H1 (cell line): ENCODE results near the gene EPHA7. TPM values are rescaled to one million over a fixed set of nuclear protein-coding genes. Genes with fewer than 3 reads are reported as not detected.

ENCODE experiments used
- CTCF ChIA-PET: fragments of 300-600 bp; sonication (Branson Sonifier 250); formaldehyde crosslinking; loops from one replicate; lab custom pipeline; 2021; ENCODE audit not compliant: partially characterized antibody; lab: Charles Lee
- POLR2A ChIA-PET: fragments of 300-600 bp; sonication (Branson Sonifier 250); formaldehyde crosslinking; loops from one replicate; lab custom pipeline; 2021; ENCODE audit warnings: inconsistent platforms; ENCODE audit not compliant: partially characterized antibody; lab: Charles Lee
- DNase-seq, 2 experiments: peaks; one replicate each; pipeline versions ENCODE4 v3.0.0 to v3.0.0-alpha.2; 2010 to 2022; ENCODE audit warnings: low spot score in 2 of 2, low read depth in 1 of 2, mixed read lengths in 1 of 2
- FAIRE-seq: peaks from 2 replicates; lab custom pipeline; 2011; peaks lifted over from hg19 to GRCh38; lab: Jason Lieb, UNC
- H2AFZ ChIP-seq: 2 replicates; pipeline ENCODE4 v1.8.1; 2012; ENCODE audit warnings: low read length, inconsistent platforms
- H2AK5ac ChIP-seq: 2 replicates; pipeline ENCODE4 v1.6.1; 2013; ENCODE audit warnings: low read depth, low read length
- H2BK120ac ChIP-seq: replicated peaks from 2 replicates; pipeline ENCODE3; 2013; ENCODE audit warnings: low read depth, low read length, inconsistent platforms
- H2BK12ac ChIP-seq: 2 replicates; pipeline ENCODE4 v1.6.1; 2013; ENCODE audit warnings: low read depth, low read length
- H2BK15ac ChIP-seq: 2 replicates; pipeline ENCODE4 v1.6.1; 2013; ENCODE audit warnings: low read length
- H2BK20ac ChIP-seq: 2 replicates; pipeline ENCODE4 v1.6.1; 2013; ENCODE audit warnings: low read length
- H2BK5ac ChIP-seq: 2 replicates; pipeline ENCODE4 v1.6.1; 2013; ENCODE audit warnings: low read depth, low read length
- H3K14ac ChIP-seq: 2 replicates; pipeline ENCODE4 v1.6.1; 2013; ENCODE audit warnings: inconsistent platforms; ENCODE audit not compliant: insufficient read length
- H3K18ac ChIP-seq: 2 replicates; pipeline ENCODE4 v1.6.1; 2013; ENCODE audit warnings: low read length; ENCODE audit errors: extremely low read depth
- H3K23ac ChIP-seq: 2 replicates; pipeline ENCODE4 v1.6.1; 2013; ENCODE audit warnings: inconsistent platforms; ENCODE audit not compliant: insufficient read length
- H3K23me2 ChIP-seq: 2 replicates; pipeline ENCODE4 v1.6.1; 2013; ENCODE audit warnings: low read depth, low read length
- H3K27ac ChIP-seq: 2 replicates; pipeline ENCODE4 v1.6.1; 2011; ENCODE audit warnings: low read depth, low read length, inconsistent platforms
- H3K27me3 ChIP-seq, 4 experiments: replicated peaks in 1 of 4; 1 replicate in 1 of 4; 2 replicates in 3 of 4; pipeline versions ENCODE4 v1.6.1 to v1.8.1; 2011 to 2013; ENCODE audit warnings: low read length in 3 of 4, mild to moderate bottlenecking in 3 of 4, inconsistent platforms in 2 of 4, mixed read lengths in 2 of 4, moderate library complexity in 1 of 4; ENCODE audit not compliant: control insufficient read depth in 3 of 4, insufficient read depth in 3 of 4; ENCODE audit errors: extremely low read depth in 1 of 4
- H3K36me3 ChIP-seq, 4 experiments: 2 replicates each; pipeline versions ENCODE4 v1.6.1 to v1.8.1; 2011 to 2013; ENCODE audit warnings: mild to moderate bottlenecking in 4 of 4, low read length in 3 of 4, moderate library complexity in 2 of 4, control low read depth in 1 of 4, inconsistent platforms in 1 of 4; ENCODE audit not compliant: insufficient read depth in 4 of 4, control insufficient read depth in 2 of 4
- H3K4ac ChIP-seq: replicated peaks from 2 replicates; pipeline ENCODE3; 2013; ENCODE audit warnings: low read length, low read depth, mixed read lengths, inconsistent platforms; ENCODE audit not compliant: insufficient read length
- H3K4me1 ChIP-seq, 4 experiments: replicated peaks in 1 of 4; 1 replicate in 1 of 4; 2 replicates in 3 of 4; pipeline versions ENCODE4 v1.6.1 to v1.8.1; 2011 to 2013; ENCODE audit warnings: low read length in 3 of 4, inconsistent platforms in 2 of 4, mixed read lengths in 1 of 4; ENCODE audit not compliant: insufficient read depth in 4 of 4, control insufficient read depth in 3 of 4
- H3K4me2 ChIP-seq, 2 experiments: 2 replicates each; pipeline versions ENCODE4 v1.6.1 to v1.8.1; 2011 to 2013; ENCODE audit warnings: low read depth in 2 of 2, low read length in 2 of 2, control low read depth in 1 of 2, inconsistent platforms in 1 of 2, mild to moderate bottlenecking in 1 of 2; ENCODE audit not compliant: insufficient read depth in 1 of 2
- H3K4me3 ChIP-seq, 4 experiments: fragments of 200-600, 300-600 bp in 1 of 4; sonication (generic), shearing (Covaris generic), sonication (Bioruptor Twin) in 1 of 4; 2 replicates each; pipeline versions ENCODE4 v1.5.1 to v1.8.1; 2011 to 2016; ENCODE audit warnings: low read length in 4 of 4, low read depth in 3 of 4, control low read depth in 2 of 4, inconsistent platforms in 2 of 4, mild to moderate bottlenecking in 2 of 4, mixed read lengths in 1 of 4, moderate library complexity in 1 of 4; ENCODE audit not compliant: insufficient read depth in 2 of 4; ENCODE audit errors: extremely low read depth in 1 of 4
- H3K56ac ChIP-seq: replicated peaks from 2 replicates; pipeline ENCODE3; 2013; ENCODE audit warnings: low read depth, mild to moderate bottlenecking, mixed read lengths, low read length, inconsistent platforms; ENCODE audit not compliant: insufficient read length
- H3K79me1 ChIP-seq: 2 replicates; pipeline ENCODE4 v1.6.1; 2013; ENCODE audit warnings: low read depth, low read length, control low read depth
- H3K79me2 ChIP-seq, 2 experiments: 2 replicates each; pipeline versions ENCODE4 v1.6.1 to v1.8.1; 2012 to 2013; ENCODE audit warnings: low read length in 2 of 2, mild to moderate bottlenecking in 2 of 2, inconsistent platforms in 1 of 2; ENCODE audit not compliant: insufficient read depth in 2 of 2, control insufficient read depth in 1 of 2
- H3K9ac ChIP-seq, 4 experiments: replicated peaks in 1 of 4; 1 replicate in 1 of 4; 2 replicates in 3 of 4; pipeline versions ENCODE4 v1.6.1 to v1.8.1; 2011 to 2013; ENCODE audit warnings: low read depth in 3 of 4, low read length in 3 of 4, control low read depth in 2 of 4, mild to moderate bottlenecking in 2 of 4, moderate library complexity in 2 of 4, inconsistent platforms in 1 of 4; ENCODE audit errors: extremely low read depth in 1 of 4
- H3K9me3 ChIP-seq, 2 experiments: 2 replicates each; pipeline versions ENCODE4 v1.6.1 to v1.8.1; 2012 to 2013; ENCODE audit warnings: mild to moderate bottlenecking in 2 of 2, moderate library complexity in 2 of 2, control low read depth in 1 of 2, inconsistent platforms in 1 of 2, low read depth in 1 of 2, low read length in 1 of 2, mixed read lengths in 1 of 2; ENCODE audit not compliant: insufficient read depth in 2 of 2
- H4K20me1 ChIP-seq, 2 experiments: replicated peaks in 1 of 2; 2 replicates each; pipeline versions ENCODE3 to v1.8.1; 2011 to 2013; ENCODE audit warnings: inconsistent platforms in 2 of 2, low read length in 2 of 2, mild to moderate bottlenecking in 1 of 2; ENCODE audit not compliant: insufficient read depth in 2 of 2, control insufficient read depth in 1 of 2
- H4K5ac ChIP-seq: 2 replicates; pipeline ENCODE4 v1.6.1; 2013; ENCODE audit warnings: low read length, low read depth, mixed read lengths, inconsistent platforms; ENCODE audit not compliant: insufficient read length
- H4K8ac ChIP-seq: 2 replicates; pipeline ENCODE4 v1.8.0; 2013; ENCODE audit warnings: mild to moderate bottlenecking, moderate library complexity, low read length, inconsistent platforms; ENCODE audit not compliant: insufficient read depth; ENCODE audit errors: extremely low read depth
- H4K91ac ChIP-seq: replicated peaks from 2 replicates; pipeline ENCODE3; 2013; ENCODE audit warnings: low read length, mixed read lengths, inconsistent platforms; ENCODE audit not compliant: insufficient read length
- ASH2L ChIP-seq: fragments of 200-600, 300-600 bp; sonication (generic); IDR thresholded peaks from one replicate; pipeline ENCODE4 v1.7.1; 2017; ENCODE audit warnings: low read length
- SP1 ChIP-seq: IDR thresholded peaks from 2 replicates; pipeline ENCODE4 v1.6.1; 2011; ENCODE audit warnings: low read depth, low read length
- SUZ12 ChIP-seq: fragments of 200-600 bp; sonication (generic); IDR thresholded peaks from 2 replicates; pipeline ENCODE4 v1.6.1; 2012; ENCODE audit warnings: mild to moderate bottlenecking, inconsistent platforms, low read length, moderate library complexity, mixed read lengths
- polyA plus RNA-seq, 7 experiments: library from polyadenylated mRNA; depleted of rRNA in 3 of 7; stranded (reverse) in 5 of 7; unstranded in 2 of 7; fragments of >200 nt in 5 of 7; fragments of 200-250 nt in 2 of 7; gene quantifications; 1 replicate in 5 of 7; 2 replicates in 1 of 7; 4 replicates in 1 of 7; pipeline versions ENCODE4 v1.2.1 to v1.2.3, GENCODE V29; 2011 to 2013; ENCODE audit warnings: missing spikeins in 2 of 7, mixed read lengths in 2 of 7
- total RNA-seq: library from RNA; stranded (reverse); fragmentation: NEBNext Ultra II Directional; extraction: Animal tissue kit (Norgen Biotek cat#: 25700); gene quantifications from 2 replicates; pipeline ENCODE4 v1.2.1, GENCODE V29; 2021

Gene EPHA7
- total and polyA plus RNA-seq, 2 of the 8 experiments (the other 6 are each of a cell fraction or from before 2014, with no cell fraction given): 1.3 to 6.8 TPM

- Histone ChIP-seq H3K23me2 (no peaks in the 10 kb centered on the region), H3K4ac (no peak overlapping the region), H3K79me2 (no peaks in the 10 kb centered on the region), H2AFZ (no peak overlapping the region), H3K14ac (no peak overlapping the region), H3K27me3 (no peaks in the 10 kb centered on the region), H4K91ac (no peak overlapping the region), H2AK5ac (no peak overlapping the region), H2BK15ac (no peak overlapping the region), H3K9me3 (peaks cover 0 to 5% of the 10 kb centered on the region in 2 experiments; a peak in 1 of 4 replicates), H4K20me1 (peaks cover 0 to 2% of the 10 kb centered on the region in 2 experiments), H2BK12ac (no peak overlapping the region), H3K79me1 (no peaks in the 10 kb centered on the region), H4K8ac (no peak overlapping the region), H3K4me3 (no peak overlapping the region), H3K4me1 (no peaks in the 10 kb centered on the region), H3K4me2 (no peak overlapping the region), H2BK20ac (no peak overlapping the region), H3K27ac (no peak overlapping the region), H3K36me3 (no peaks in the 10 kb centered on the region), H3K9ac (no peak overlapping the region), H4K5ac (no peak overlapping the region), H2BK120ac (no peak overlapping the region), H3K18ac (no peak overlapping the region), H3K23ac (no peak overlapping the region), H2BK5ac (no peak overlapping the region), H3K56ac (no peak overlapping the region)
- DNase-seq: no peak
- CTCF ChIA-PET: no interaction called here
- no peak for FAIRE-seq
- POLR2A ChIA-PET: no interaction called here
- TF ChIP-seq SUZ12 (no peak), SP1 (no peak), ASH2L (no peak)
Measured at GRCh38 chr6:93278241-93278640, 141.1 kb downstream of the EPHA7 start.
